Fibroblast of gingiva (primary cell): ENCODE measurements around the gene NEURL2.

Experiments used
- DNase-seq: peaks from one replicate; pipeline ENCODE4 v3.0.0-alpha.2; 2011; ENCODE audit warnings: low read depth

Gene NEURL2

DNA sequence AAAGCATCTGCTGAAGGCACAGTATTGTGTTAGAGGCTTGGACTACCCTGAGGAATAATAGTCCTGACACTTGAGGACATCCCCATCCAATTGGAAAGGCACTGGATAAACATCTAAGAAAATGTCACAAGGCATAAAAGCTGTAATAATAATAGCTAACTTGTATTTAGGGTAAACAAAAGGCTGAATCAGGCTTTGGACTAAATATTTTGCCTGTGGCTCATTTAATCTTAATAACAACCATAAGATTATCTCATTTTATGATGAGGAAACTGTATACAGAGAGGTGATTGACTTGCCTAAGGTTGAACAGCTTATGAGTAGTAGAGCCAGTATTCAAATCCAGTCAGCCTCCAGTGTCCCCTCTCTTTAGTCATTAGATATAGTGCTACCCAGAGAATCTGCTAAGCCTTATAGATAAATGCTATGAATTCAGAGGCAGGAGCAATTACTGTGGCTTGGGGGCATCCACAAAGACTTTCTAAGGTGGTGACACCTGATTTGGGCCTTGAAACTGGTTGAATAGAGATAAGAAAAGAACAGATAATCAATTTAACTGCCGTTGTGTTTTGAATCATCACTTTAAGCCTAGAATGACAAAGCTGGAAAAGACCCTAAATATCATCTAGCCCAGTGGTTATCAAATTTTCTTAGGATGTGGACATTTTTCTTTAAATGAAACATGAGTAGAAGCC is 17.5 kb downstream of the NEURL2 start:
- DNase-seq: no peak

DNA sequence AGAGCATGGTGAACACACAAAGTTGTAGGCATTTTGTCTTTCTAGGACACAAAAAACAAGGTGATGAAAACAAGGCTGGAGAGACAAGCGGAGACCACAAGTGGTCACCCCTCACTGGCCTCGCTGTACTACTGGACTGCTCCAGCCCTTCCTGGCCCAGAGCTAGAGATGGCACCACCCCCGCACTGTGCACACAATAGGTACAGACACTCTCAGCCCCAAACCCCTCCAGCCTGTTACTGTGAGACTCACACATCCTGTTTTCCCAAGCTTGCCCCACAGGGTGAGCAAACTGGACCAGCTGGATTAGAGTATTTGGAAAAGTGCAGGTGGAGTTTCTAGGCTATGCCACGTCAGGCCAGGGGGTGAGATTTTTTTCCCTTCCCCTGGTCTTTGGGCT is 18.4 kb downstream of the NEURL2 start:
- no peak for DNase-seq

DNA sequence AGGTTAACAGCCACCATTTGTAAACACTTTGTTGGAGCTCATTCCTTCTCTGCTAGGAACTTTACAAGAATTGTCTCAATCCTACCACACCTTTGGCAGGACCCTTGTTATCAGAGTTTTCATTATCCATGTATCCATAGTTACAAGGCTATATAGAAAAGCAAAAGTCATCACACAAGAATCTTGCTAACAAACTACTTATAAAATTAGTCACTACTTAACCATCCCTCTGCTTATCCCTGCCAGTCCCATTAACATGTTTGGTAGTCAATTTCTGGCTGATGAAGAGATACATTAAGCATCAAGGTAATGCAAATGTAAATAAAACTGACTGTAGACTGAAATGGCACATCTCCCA is 23.2 kb downstream of the NEURL2 start:
- DNase-seq: peak; percentile 24

DNA sequence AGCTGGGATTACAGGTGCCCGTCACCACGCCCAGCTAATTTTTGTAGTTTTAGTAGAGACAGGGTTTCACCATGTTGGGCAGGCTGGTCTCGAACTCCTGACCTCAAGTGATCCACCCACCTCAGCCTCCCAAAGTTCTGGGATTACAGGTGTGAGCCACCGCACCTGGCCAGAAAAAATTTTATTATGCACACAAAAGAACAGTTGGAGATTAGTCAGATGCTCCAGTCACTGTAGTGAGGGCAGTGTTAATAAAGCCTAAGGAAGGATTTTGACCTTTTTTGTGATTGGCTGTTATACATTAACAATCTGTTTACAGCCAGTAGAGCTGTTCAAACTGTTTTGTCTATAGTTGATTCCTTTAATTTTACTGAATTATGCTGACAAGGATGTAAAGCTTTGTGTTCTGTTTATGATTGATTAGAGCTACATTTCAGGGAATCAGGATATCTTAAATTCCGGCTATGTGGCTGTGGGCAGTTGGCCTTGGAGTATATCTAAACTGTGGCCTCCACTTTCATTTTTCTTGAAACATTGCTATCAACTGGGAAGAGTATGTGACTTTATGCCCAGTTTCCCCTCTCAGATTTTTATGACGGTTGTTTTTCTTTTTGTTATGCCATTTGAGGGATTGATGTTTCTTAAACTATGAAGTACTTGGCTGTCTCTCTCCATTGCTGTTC is 23.7 kb downstream of the NEURL2 start:
- no peak for DNase-seq

DNA sequence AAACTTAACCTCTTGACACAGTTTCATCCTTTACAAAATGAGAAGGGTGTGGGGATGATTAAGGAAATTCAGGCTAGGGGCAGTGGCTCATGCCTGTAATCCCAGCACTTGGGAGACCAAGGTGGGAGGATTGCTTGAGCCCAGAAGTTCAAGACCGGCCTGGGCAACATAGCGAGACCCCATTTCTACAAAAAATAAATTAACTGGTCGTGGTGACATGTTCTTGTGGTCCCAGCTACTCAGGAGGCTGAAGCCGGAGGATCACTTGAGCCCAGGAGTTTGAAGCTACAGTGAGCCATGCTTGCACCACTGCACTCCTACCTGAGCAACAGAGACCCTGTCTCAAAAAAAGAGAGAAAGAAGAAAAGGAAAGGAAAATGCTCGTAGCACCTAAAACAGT is 24.6 kb downstream of the NEURL2 start:
- no peak for DNase-seq

DNA sequence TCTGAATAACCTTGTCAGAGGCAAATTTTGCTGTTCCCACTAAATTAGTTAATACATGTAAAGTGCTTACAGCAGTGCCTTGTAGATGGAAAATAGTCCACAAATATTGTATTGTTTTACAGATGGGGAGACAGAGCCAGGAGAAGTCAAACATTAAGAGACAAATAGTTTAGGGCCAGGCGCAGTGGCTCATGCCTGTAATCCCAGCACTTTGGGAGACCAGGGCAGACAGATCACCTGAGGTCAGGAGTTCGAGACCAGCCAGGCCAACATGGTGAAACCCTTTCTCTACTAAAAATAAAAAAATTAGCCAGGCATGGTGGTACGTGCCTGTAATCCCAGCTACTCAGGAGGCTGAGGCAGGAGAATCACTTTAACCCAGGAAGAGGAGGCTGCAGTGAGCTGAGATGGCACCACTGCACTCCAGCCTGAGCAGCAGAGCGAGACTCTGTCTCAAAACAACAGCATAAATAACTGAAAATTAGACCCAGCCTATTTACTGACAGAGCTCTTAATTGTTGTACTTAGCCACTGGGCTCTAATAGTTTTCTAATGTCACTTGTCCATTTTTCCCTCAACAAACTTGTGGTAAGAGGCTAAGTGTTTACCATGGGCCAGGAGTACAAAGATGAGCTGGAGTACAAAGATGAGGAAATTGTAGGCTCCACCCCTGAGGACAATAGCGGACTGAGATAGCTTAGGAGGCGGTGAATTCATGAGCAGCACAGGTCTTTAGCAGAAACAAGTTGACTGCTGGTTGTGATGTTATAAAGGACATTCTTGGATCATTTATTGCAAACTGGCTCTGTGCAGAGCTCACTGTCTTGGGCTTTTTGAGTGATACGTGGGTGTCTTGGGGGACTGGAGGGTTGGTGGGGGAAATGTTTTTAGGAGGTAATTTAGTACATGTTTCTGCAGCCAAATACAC is 27.2 kb downstream of the NEURL2 start:
- no peak for DNase-seq

DNA sequence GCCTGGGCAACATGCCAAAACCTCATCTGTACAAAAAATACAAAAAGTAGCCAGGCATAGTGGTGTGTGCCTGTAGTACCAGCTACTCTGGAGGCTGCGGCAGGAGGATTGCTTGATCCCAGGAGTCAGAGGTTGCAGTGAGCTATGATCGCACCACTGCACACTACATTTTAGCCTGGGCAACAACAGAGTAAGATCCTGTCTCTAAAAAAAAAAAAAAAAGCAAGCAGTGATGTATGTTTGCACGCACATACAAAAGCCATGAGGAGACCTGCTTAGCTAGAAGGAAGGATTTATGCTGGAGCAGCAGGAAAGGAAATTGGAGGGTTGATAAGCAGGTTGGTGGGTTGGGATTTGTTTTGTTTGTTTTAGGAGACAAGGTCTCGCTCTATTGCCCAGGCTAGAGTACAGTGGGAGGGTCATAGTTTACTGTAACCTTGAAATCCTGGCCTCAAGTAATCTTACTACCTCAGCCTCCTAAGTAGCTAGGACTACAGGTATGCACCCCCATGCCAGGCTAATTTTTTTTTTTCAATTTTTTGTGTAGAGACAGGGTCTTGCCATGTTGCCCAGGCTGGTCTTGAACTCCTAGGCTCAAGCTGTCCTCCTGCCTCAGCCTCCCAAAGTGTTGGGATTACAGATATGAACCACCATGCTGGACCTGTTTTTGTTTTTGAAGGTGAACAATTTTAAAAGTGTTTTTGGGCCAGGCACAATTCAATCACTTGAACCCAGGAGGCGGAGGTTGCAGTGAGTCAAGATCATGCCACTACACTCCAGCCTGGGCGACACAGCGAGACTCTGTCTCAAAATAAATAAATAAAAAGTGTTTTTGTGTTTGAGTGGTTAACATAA is 29.6 kb downstream of the NEURL2 start:
- no peak for DNase-seq

DNA sequence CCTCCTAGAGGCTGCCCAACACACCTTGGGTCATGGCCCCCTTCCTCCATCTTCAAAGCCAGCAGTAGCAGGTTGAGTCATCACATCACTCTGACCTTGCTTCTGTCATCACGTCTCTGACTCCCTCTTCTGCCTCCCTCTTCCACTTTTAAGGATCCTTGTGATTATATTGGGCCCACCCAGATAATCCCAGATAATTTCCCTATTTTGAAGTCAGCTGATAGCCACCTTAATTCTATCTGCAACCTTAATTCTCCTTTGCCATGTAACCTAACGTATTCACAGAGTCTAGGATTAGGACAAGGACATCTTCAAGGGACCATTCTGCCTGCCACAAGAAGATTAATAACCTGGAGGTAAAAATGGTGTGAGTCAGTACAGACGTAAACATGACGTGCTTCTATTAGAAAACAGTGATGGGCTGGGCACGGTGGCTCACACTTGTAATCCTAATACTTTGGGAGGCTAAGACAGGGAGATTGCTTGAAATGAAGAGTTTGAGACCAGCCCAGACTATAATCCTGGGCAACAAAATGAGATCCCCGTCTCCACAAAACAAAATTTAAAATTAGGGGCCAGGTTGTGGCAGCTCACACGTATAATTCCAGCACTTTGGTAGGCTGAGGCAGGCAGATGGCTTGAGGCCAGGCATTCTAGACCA is 30.3 kb downstream of the NEURL2 start:
- no peak for DNase-seq

DNA sequence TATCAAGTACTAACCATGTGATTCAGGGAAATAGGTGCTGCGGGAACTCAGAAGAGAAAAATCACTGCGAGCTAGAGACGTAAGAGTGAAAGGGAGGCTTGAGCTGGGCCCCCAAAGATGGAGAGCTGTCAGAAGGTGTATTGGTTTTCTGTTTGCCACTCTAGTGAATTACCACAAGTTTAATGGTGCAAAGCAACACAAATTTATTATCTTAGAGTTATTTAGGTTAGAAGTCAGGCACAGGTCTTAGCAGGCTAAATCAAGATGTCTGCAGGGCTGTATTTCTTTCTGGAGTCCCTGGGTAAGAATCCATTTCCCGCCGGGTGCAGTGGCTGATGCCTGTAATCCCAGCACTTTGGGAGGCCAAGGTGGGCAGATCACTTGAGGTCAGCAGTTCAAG is 31.1 kb downstream of the NEURL2 start:
- no peak for DNase-seq

DNA sequence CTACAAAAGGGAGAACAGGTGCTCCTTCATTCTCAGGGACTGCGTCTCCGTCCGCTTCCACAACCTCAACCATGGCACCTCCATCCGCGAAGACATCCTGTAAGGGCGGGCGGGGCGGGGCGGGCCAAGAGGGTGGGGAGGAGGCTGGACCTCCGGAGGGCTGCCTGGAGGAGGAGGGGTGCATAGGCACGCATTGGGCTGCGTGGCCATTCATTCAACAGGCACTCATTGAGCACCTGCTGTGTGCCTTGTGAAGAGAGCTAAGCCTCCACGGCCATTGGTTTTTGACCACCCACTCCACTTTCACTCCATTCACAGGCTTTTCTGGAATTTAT is 33.2 kb downstream of the NEURL2 start:
- no peak for DNase-seq

DNA sequence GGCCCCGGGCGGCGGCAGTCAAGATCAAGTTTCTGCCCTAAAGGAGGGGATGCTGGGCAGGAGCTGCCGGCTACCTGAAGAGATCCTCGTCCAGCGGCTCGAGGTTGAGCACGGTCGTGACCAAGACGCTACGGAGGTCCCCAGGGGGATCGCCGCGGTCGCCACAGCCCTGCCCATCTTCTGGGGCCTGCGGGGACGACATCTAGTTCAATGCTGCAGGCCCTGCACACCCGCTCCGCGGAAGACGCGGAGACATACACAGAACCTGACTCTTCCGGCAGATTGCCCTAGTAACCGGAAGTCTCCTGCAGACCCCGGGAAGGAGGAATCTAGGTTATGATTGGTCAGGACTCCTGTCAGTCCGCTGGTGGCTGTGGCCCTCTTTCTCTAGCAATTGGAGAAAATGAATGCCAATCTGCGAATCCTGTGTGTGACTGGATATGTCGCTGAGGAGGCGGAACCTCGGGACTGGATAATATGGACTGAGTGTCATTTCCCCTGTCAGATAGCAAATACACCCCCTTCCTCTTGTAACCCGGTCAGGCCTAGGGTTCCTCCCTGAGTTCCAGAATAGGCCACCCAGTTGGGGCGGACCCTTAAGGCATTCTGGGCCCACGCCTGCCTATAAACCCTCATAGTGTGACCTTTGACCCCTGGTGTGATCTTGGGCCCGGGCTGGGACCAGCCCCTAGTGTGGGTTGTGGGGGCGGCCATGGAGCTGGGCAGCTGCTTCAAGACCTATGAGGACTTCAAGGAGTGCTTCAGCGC is 33.7 kb downstream of the NEURL2 start, which contains the start of the genes ACOT8 and ZSWIM3:
TSS of gene ACOT8 (minus strand) at position 279 of the 768 bp plus-strand sequence. CDS start at position 202, 77 bp downstream.
TSS of gene ZSWIM3 (plus strand) at position 501 of the 768 bp plus-strand sequence. CDS start at position 713, 212 bp downstream.
- DNase-seq: peak; percentile 100

DNA sequence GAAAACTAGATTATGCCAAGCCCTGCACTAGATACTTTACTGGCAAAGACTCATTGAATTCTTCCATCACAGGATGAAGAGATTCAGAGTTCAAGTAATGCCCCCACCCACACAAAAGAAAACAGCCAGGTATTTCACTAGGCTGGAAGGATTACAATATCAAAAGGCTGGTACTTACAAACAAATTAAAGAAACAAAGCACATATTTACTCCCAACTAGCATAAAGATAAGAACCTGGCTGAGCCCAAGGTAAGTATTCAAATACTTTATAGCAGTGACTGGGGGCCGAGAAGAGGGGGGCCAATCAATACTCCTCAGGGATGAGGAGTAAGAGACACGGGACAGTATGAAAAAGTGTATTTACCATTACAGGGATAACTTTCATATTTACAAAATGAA is 37.5 kb downstream of the NEURL2 start:
- no peak for DNase-seq

DNA sequence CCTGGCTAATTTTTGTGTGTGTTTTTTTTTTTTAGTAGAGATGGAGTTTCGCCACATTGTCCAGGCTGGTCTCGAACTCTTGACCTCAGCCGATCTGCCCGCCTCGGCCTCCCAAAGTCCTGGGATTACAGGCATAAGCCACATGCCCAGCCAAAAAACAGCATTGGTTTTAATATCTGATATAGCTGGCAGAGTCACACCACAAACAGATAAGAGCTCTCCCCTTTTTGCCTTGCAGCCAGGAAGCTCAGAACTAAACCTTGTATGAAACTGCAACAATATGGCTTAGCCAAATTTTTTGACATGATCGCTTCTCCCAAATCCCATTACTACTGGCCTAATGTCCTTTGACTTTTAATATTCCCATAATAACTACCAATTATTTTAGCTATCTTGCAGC is 38.7 kb downstream of the NEURL2 start:
- DNase-seq: no peak

DNA sequence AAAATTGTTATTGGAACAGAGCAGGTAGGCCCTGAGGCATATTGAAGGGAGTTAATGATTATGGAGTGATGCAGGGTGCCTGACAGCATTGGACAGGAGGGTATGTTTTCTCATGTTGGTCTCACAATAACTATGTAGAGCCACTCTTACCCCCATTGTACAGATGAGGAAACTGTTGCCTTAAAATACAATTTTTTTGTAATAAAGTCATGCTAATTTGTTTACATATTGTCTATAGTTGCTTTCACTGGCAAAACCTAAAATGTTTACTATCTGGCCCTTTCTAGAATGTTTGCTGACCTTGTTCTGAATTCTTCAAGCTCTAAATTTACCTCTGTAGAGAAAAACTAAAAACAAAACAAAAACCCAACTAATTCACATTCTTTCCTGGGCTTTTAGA is 39.5 kb downstream of the NEURL2 start:
- no peak for DNase-seq

DNA sequence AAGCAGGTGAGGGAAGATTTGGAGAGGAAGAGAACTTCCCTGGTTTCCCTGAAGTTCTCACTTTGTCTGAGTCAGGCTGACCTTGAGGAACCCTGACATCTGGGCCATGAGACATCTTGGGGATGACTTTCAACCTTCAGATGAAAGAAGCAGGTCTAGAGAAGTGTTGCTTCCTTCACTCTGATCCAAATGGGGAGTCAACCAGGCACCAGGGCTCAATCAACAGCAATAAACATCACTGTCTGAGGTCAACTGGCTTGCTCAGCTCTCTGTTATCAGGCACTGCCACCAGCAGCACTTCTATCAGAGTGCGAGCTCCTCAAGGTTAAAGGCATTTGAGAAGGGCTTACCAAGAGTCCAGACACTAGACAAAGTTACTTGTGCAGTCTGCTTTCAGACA is 40.1 kb downstream of the NEURL2 start:
- DNase-seq: no peak

DNA sequence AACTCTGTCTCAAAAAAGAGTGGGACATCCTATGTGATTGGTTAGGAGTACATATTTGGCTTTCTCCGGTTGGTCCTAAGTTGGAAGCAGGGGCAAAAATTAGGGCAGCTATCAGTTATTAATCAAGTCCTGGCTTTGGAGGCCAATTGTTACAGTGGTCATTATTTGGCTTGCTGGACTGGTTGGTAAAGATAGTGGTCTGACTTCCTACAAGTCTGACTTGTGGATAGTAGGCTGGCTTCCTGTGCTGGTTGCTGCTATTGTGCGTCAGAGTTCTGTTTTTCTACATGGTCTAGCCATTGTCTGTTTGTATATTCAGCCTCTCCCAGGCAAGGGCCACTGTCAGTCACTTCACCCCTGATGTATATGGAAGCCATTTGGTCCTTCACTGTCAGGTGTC is 40.8 kb downstream of the NEURL2 start:
- DNase-seq: no peak

DNA sequence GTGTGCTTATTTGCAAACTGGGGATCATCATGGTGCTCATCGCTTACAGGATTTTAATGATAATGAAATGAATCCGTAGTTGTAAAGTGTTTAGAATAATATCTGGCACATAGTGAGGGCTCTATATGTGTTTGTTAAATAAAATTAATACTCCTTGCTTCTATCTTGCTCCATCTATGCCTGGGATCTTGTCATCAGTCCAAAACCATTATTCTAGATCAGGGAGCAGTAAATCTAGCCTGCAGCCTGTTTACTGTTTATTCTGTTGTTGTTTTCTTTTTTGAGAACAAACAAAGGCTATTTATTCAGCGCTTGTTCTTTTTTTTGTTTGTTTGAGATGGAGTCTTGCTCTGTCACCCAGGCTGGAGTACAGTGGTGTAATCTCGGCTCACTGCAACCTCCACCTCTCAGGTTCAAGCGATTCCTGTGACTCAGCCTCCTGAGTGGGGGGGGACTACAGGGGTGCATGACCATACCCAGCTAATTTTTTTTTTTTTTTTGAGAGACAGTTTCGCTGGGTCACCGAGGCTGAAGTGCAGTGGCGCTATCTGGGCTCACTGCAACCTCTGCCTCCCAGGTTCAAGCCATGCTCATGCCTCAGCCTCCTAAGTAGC is 41.9 kb downstream of the NEURL2 start:
- DNase-seq: no peak

DNA sequence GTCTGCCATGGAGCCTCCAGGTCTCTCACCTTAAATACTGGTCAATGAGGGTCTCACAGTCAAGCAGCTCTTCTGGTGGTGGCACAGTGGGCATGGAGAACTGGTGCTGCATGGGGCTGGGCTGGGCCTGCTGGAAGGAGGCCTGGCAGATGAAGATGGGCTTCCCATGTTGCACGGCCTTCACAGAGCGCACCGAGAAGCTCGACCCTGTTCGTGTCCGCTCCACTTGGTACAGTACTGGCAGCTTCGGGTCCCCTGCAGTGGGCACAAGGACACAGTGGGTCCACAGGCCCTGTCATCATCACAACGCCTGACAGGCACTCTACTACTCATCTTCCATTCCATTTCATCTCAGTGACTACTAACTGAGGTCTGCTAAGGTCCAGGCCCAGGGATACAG is 42.6 kb downstream of the NEURL2 start:
- DNase-seq: no peak

DNA sequence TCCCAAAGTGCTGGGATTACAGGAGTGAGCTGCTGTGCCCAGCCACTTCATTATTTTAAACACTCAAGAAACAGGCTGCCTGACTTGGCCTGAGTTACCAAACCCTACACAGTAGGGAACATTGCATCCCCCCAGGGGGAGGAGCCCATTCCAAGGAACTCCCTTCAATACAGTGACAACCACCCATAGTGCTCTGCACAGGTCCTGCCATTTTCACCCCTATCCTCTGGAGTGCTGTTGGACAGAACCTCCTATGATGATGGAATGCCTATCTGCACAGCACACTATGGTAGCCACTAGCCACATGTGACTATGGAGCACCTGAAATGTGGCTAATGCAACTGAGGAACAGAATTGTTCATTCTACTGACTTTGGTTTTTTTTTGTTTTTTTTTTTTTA is 45.6 kb downstream of the NEURL2 start:
- no peak for DNase-seq

DNA sequence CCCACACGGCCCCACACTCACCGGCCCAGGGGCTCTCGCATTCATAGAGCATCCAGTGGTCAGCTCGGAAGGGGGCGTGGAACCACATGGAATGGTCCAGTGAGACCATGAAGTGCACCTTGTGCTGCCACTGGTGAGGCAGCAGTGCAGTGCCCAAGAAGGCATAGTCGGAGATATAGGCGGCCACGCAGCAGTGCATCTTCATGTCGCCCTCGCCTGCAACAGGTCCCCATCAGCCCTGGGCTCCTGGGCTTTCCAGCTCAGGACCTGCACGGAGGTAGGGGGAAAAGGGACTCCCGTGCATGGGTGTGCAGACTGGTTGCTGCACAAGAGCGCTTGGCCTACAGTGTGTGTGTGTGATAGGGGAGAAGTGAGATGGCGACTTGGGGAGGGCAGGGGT is 47.5 kb downstream of the NEURL2 start:
- no peak for DNase-seq
